Spleen (tissue), 11 donors: ENCODE data around the gene PIK3R6. TPM values are rescaled to one million over a fixed set of nuclear protein-coding genes. Genes with fewer than 3 reads are reported as not detected.

Experiments used
- DNase-seq: peaks from one replicate; pipeline ENCODE4 v3.0.0-alpha.2; 2020
- H3K27ac ChIP-seq, 8 donors: fragments of 200-600 bp; sonication (generic) in 7 of 8; 1 replicate in 4 of 8; 2 replicates in 4 of 8; pipeline versions ENCODE4 v1.5.0 to v1.8.0; 2016 to 2021; ENCODE audit warnings: inconsistent platforms in 4 of 8, mild to moderate bottlenecking in 4 of 8, moderate library complexity in 1 of 8
- H3K27me3 ChIP-seq, 7 donors: fragments of 200-600 bp; sonication (generic) in 6 of 7; replicated peaks in 1 of 7; 1 replicate in 4 of 7; 2 replicates in 3 of 7; pipeline versions ENCODE4 v1.5.0 to v1.8.0; 2016 to 2021; ENCODE audit warnings: inconsistent platforms in 3 of 7, mild to moderate bottlenecking in 1 of 7
- H3K36me3 ChIP-seq, 6 donors: fragments of 200-600 bp; sonication (generic) in 5 of 6; 1 replicate in 4 of 6; 2 replicates in 2 of 6; pipeline versions ENCODE4 v1.5.0 to v1.8.0; 2016 to 2021; ENCODE audit warnings: inconsistent platforms in 2 of 6
- H3K4me1 ChIP-seq, 6 donors: fragments of 200-600 bp; sonication (generic) in 5 of 6; 1 replicate in 3 of 6; 2 replicates in 3 of 6; pipeline versions ENCODE4 v1.5.0 to v1.8.0; 2016 to 2021; ENCODE audit warnings: inconsistent platforms in 3 of 6
- H3K4me3 ChIP-seq, 8 donors: fragments of 200-600 bp; sonication (generic) in 7 of 8; 1 replicate in 4 of 8; 2 replicates in 4 of 8; pipeline versions ENCODE4 v1.5.0 to v1.8.0; 2016 to 2021; ENCODE audit warnings: inconsistent platforms in 4 of 8, mild to moderate bottlenecking in 4 of 8, moderate library complexity in 2 of 8
- H3K9me3 ChIP-seq, 8 donors: fragments of 200-600 bp; sonication (generic) in 7 of 8; 1 replicate in 4 of 8; 2 replicates in 4 of 8; pipeline versions ENCODE4 v1.5.0 to v1.8.0; 2016 to 2021; ENCODE audit warnings: inconsistent platforms in 4 of 8
- CTCF ChIP-seq, 11 experiments: fragments of 200-600 bp in 7 of 11; fragments of 450-650 bp in 4 of 11; sonication (generic) in 4 of 11; IDR thresholded peaks in 8 of 11; conservative IDR thresholded peaks in 3 of 11; 1 replicate in 7 of 11; 2 replicates in 4 of 11; pipeline versions ENCODE4 v1.4.0 to v1.8.0; 2016 to 2021; ENCODE audit warnings: antibody characterized with exemption in 11 of 11, inconsistent platforms in 4 of 11, mild to moderate bottlenecking in 1 of 11
- POLR2A ChIP-seq, 3 donors: fragments of 450-650 bp; IDR thresholded peaks; one replicate each; pipeline ENCODE4 v1.5.1; 2017; ENCODE audit warnings: antibody characterized with exemption in 3 of 3, mild to moderate bottlenecking in 1 of 3
- POLR2AphosphoS5 ChIP-seq, 3 donors: sonication (generic); formaldehyde crosslinking; IDR thresholded peaks; one replicate each; pipeline ENCODE4 v1.5.1; 2017; ENCODE audit warnings: antibody characterized with exemption in 3 of 3
- WGBS, 5 donors: extraction: QIAGEN DNeasy Blood & Tissue Kit in 3 of 5; methylation state at CpG; one replicate each; pipeline versions ENCODE4 v1.1.5 to v1.1.7; 2013 to 2018; 5-methylcytosine and 5-hydroxymethylcytosine counted together
- intact Hi-C: fragments of 100-400 bp; cut with DNase I; formaldehyde crosslinking; loops from one replicate; pipeline ENCODE4 v1.15.0; 2023; ENCODE audit warnings: low total_unique reads
- polyA plus RNA-seq, 3 donors: library from polyadenylated mRNA; stranded (reverse); fragments of 200-250 nt; gene quantifications; one replicate each; pipeline ENCODE4 v1.2.1, GENCODE V29; 2013
- total RNA-seq, 7 donors: library from RNA; depleted of rRNA in 3 of 7; stranded (reverse); fragments of >200 nt in 3 of 7; fragmentation: NEBNext Ultra II Directional in 4 of 7; extraction: Animal tissue kit (Norgen Biotek cat#: 25700) in 4 of 7; gene quantifications; one replicate each; pipeline versions ENCODE4 v1.1.0 to v1.2.1, GENCODE V29; 2016 to 2021
- donor health status: healthy with polysubstance abuse.
- donor health status: DM: no; HTN: no; CAD: no; lungs with moderate emphysema.
- donor health status: DM: no; HTN: no; CAD: no.
- donor health status: Bipolar disorder and iron deficiency.
- donor health status: healthy.
- donor health status: DM: no; HTN: no; CAD: no.
- donor health status: DM: yes; HTN: yes; CAD: no.

Gene PIK3R6
- total and polyA plus RNA-seq, 10 donors, result 1.3 to 9.6 (median 6.5) TPM

GRCh38 chr17:8818654-8819330, 48.7 kb downstream of the PIK3R6 start:
- Histone ChIP-seq H3K27ac (no peak overlapping the region), H3K4me1 (no peaks in the 10 kb centered on the region), H3K4me3 (no peak overlapping the region), H3K36me3 (peaks cover 0 to 18% (median 0%) of the 10 kb centered on the region in 6 donors), H3K9me3 (peaks cover 0 to under 1% (median 0%) of the 10 kb centered on the region in 8 donors), H3K27me3 (peaks cover 0 to 4% (median 0%) of the 10 kb centered on the region in 7 donors)
- DNase-seq, result no peak
- intact Hi-C loops, result no loop called here
- TF ChIP-seq CTCF (IDR thresholded peaks at IDR 0.05 in 8 of 11, conservative IDR thresholded peaks at IDR 0.05 in 3 of 11), result no peak
- TF ChIP-seq POLR2AphosphoS5 (IDR thresholded peaks at IDR 0.05), result no peak
- no peak for TF ChIP-seq POLR2A (IDR thresholded peaks at IDR 0.05)
- 27 to 71% (median 63%) methylated on average over 2 to 3 of the region's 3 CpGs for WGBS, 5 donors

GRCh38 chr17:8818047-8818446, 49.4 kb downstream of the PIK3R6 start:
- H3K27ac ChIP-seq, result no peak overlapping the region
- H3K27me3 ChIP-seq, result peaks cover 0 to 4% (median 0%) of the 10 kb centered on the region in 7 donors
- WGBS, 5 donors, result 93 to 97% (median 93%) methylated on average over 8 of the region's 8 CpGs
- no peaks in the 10 kb centered on the region for H3K4me1 ChIP-seq
- H3K36me3 ChIP-seq, result peaks cover 0 to 16% (median 0%) of the 10 kb centered on the region in 6 donors
- TF ChIP-seq POLR2A (IDR thresholded peaks at IDR 0.05) (no peak), POLR2AphosphoS5 (IDR thresholded peaks at IDR 0.05) (no peak), CTCF (IDR thresholded peaks at IDR 0.05 in 8 of 11, conservative IDR thresholded peaks at IDR 0.05 in 3 of 11) (no peak)
- H3K4me3 ChIP-seq, result no peak overlapping the region
- intact Hi-C loops, result no loop called here
- peaks cover 0 to 7% (median 1%) of the 10 kb centered on the region in 8 donors for H3K9me3 ChIP-seq
- DNase-seq, result no peak

- TF ChIP-seq POLR2AphosphoS5 (IDR thresholded peaks at IDR 0.05) (peak in 1 of 3 donors; percentile 45), CTCF (IDR thresholded peaks at IDR 0.05 in 8 of 11, conservative IDR thresholded peaks at IDR 0.05 in 3 of 11) (no peak)
- WGBS, 5 donors, result 24 to 55% (median 49%) methylated on average over 4 of the region's 4 CpGs
- peak; percentile 77 for DNase-seq
- Histone ChIP-seq H3K4me3 (peak overlapping the region in 1 of 8 donors; percentile 9), H3K36me3 (peaks cover 0 to 35% (median 0%) of the 10 kb centered on the region in 6 donors), H3K9me3 (peaks cover 0 to 42% (median 27%) of the 10 kb centered on the region in 8 donors), H3K4me1 (peaks cover 3 to 25% (median 19%) of the 10 kb centered on the region in 6 donors), H3K27me3 (no peaks in the 10 kb centered on the region), H3K27ac (peak overlapping the region; percentile 5 to 89 (median 79))
- intact Hi-C loops, result no loop called here
Observed at GRCh38 chr17:8806926-8807550, 60.4 kb downstream of the PIK3R6 start.
